WTC11 (cell line): ENCODE data around the gene MAU2. TPM values are rescaled to one million over a fixed set of nuclear protein-coding genes. Genes with fewer than 3 reads are reported as not detected.

Source experiments
- ATAC-seq: fragments of 200-7000 bp; cut with Tn5 transposase; 2 replicates; pipeline ENCODE4 v1.10.0; 2021; ENCODE audit warnings: mild to moderate bottlenecking, moderate library complexity
- CTCF ChIA-PET: fragments of 300-600 bp; sonication (Branson Sonifier 250); formaldehyde crosslinking; loops from one replicate; lab custom pipeline; 2021; ENCODE audit warnings: antibody characterized with exemption; lab: Charles Lee
- POLR2A ChIA-PET: fragments of 350-600 bp; sonication (Branson Sonifier 250); formaldehyde crosslinking; loops from one replicate; lab custom pipeline; 2021; ENCODE audit warnings: antibody characterized with exemption; lab: Charles Lee
- DNase-seq: peaks from one replicate; pipeline ENCODE4 v3.0.0; 2021; ENCODE audit warnings: low spot score
- H3K27ac Mint-ChIP-seq: 2 replicates; pipeline ENCODE4 v1.8.0; 2021; ENCODE audit warnings: mixed read lengths
- H3K27me3 Mint-ChIP-seq: 2 replicates; pipeline ENCODE4 v1.8.0; 2021; ENCODE audit warnings: low read depth, mild to moderate bottlenecking, moderate library complexity, mixed read lengths
- H3K36me3 Mint-ChIP-seq: 2 replicates; pipeline ENCODE4 v1.8.0; 2021; ENCODE audit warnings: mixed read lengths
- H3K4me1 Mint-ChIP-seq: 2 replicates; pipeline ENCODE4 v1.8.0; 2022; ENCODE audit warnings: mixed read lengths
- H3K4me3 Mint-ChIP-seq: 2 replicates; pipeline ENCODE4 v1.8.0; 2021; ENCODE audit warnings: mild to moderate bottlenecking, moderate library complexity, mixed read lengths
- H3K9me3 Mint-ChIP-seq: 2 replicates; pipeline ENCODE4 v1.8.0; 2021; ENCODE audit warnings: mixed read lengths
- GTF2I ChIP-seq: fragments of 250-450 bp; sonication (Bioruptor Pico); conservative IDR thresholded peaks from 2 replicates; pipeline ENCODE4 v1.4.0; 2021; ENCODE audit warnings: mild to moderate bottlenecking
- JUN ChIP-seq: sonication (generic); formaldehyde crosslinking; IDR thresholded peaks from 2 replicates; pipeline ENCODE4 v1.8.0; 2023; ENCODE audit warnings: mild to moderate bottlenecking, missing genetic modification reagents
- ZNF232 ChIP-seq: sonication (generic); formaldehyde crosslinking; IDR thresholded peaks from 2 replicates; pipeline ENCODE4 v1.8.0; 2022; ENCODE audit warnings: mild to moderate bottlenecking, missing genetic modification reagents
- ZNF396 ChIP-seq: fragments of 250-450 bp; sonication (Bioruptor Pico); IDR thresholded peaks from 2 replicates; pipeline ENCODE4 v1.8.0; 2021; ENCODE audit warnings: mild to moderate bottlenecking, moderate library complexity, borderline replicate concordance
- ZNF423 ChIP-seq: fragments of 250-450 bp; sonication (Bioruptor Pico); IDR thresholded peaks from 2 replicates; pipeline ENCODE4 v2.1.2; 2022; ENCODE audit warnings: mild to moderate bottlenecking, moderate library complexity
- total RNA-seq: library from RNA; stranded (reverse); gene quantifications from 3 replicates; pipeline ENCODE4 v1.2.3, GENCODE V29; 2021
- TF ChIP-seq, protein P1 (sequence below): sonication (generic); formaldehyde crosslinking; IDR thresholded peaks from 2 replicates; pipeline ENCODE4 v1.8.1; 2023; ENCODE audit warnings: mild to moderate bottlenecking, missing genetic modification reagents, moderate library complexity
- TF ChIP-seq, protein P2 (sequence below): fragments of 200-600 bp; IDR thresholded peaks from 2 replicates; pipeline ENCODE4 v1.8.0; 2022; ENCODE audit warnings: antibody characterized with exemption
- TF ChIP-seq, protein P3 (sequence below): sonication (generic); formaldehyde crosslinking; IDR thresholded peaks from 2 replicates; pipeline ENCODE4 v1.8.0; 2022; ENCODE audit warnings: mild to moderate bottlenecking, missing genetic modification reagents
- TF ChIP-seq, protein P4 (sequence below): sonication (generic); formaldehyde crosslinking; IDR thresholded peaks from 2 replicates; pipeline ENCODE4 v1.8.1; 2023; ENCODE audit warnings: mild to moderate bottlenecking, missing genetic modification reagents
- TF ChIP-seq, protein P5 (sequence below): sonication (generic); formaldehyde crosslinking; IDR thresholded peaks from 2 replicates; pipeline ENCODE4 v1.8.1; 2023; ENCODE audit warnings: mild to moderate bottlenecking, moderate library complexity, missing genetic modification reagents
- TF ChIP-seq, protein P6 (sequence below): sonication (generic); formaldehyde crosslinking; IDR thresholded peaks from 2 replicates; pipeline ENCODE4 v1.8.1; 2022; ENCODE audit warnings: low read depth, missing genetic modification reagents, borderline replicate concordance
- TF ChIP-seq, protein P7 (sequence below): fragments of 250-450 bp; sonication (Bioruptor Pico); IDR thresholded peaks from 2 replicates; pipeline ENCODE4 v2.1.2; 2022; ENCODE audit warnings: mild to moderate bottlenecking, moderate library complexity
- TF ChIP-seq, protein P8 (sequence below): sonication (generic); formaldehyde crosslinking; IDR thresholded peaks from 2 replicates; pipeline ENCODE4 v1.8.1; 2023; ENCODE audit warnings: mild to moderate bottlenecking, missing genetic modification reagents

MAU2 gene
- total RNA-seq, 1 experiment from 2014 or later, result 56.8 TPM

DNA sequence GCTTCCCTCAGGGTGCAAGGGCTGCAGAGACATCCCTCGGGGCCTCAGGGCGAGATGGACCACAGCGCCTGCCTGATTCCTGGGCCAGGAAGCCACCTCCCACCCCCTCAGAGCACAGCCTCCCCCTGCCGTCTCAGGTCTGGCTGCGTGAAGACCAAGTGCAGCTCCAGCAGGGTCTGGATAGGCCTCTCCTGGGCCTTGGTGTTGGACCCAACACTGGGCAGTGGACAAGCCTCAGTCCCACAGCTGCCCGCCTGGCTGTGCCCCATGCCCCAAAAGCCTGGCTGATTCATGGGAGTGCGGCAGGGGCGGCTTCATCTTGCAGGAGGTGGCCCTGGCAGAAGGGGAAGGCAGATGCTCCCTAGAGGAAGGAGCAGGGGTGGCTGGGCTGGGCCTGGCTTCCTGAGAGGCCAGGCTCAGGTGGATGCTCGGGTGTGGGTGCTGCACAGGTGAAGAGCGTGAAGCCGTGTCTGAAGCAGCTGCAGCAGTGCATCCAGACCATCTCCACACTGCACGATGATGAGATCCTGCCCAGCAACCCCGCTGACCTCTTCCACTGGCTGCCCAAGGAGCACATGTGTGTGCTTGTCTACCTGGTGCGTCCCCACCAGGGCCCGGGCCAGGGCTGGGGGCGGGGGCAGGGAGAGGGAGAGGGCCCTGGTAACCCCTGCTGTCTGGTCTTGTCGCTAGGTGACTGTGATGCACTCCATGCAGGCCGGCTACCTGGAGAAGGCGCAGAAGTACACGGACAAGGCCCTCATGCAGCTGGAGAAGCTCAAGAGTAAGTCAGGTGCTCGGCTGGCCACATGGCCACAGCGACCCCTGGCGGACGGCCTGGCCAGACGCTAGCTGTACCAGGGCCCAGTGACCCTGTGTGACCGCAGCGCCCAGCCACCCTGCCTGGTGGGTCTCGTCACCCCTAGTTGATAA is 21.7 kb downstream of the MAU2 start:
- H3K27me3 Mint-ChIP-seq, result no peaks in the 10 kb centered on the region
- DNase-seq (peak; percentile 78), ATAC-seq (peak; percentile 80)
- no peak overlapping the region for H3K4me3 Mint-ChIP-seq
- no peaks in the 10 kb centered on the region for H3K4me1 Mint-ChIP-seq
- POLR2A ChIA-PET, result no interaction called here
- TF ChIP-seq, protein P1, sequence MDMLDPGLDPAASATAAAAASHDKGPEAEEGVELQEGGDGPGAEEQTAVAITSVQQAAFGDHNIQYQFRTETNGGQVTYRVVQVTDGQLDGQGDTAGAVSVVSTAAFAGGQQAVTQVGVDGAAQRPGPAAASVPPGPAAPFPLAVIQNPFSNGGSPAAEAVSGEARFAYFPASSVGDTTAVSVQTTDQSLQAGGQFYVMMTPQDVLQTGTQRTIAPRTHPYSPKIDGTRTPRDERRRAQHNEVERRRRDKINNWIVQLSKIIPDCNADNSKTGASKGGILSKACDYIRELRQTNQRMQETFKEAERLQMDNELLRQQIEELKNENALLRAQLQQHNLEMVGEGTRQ, result peak; percentile 56
- TF ChIP-seq, protein P2, sequence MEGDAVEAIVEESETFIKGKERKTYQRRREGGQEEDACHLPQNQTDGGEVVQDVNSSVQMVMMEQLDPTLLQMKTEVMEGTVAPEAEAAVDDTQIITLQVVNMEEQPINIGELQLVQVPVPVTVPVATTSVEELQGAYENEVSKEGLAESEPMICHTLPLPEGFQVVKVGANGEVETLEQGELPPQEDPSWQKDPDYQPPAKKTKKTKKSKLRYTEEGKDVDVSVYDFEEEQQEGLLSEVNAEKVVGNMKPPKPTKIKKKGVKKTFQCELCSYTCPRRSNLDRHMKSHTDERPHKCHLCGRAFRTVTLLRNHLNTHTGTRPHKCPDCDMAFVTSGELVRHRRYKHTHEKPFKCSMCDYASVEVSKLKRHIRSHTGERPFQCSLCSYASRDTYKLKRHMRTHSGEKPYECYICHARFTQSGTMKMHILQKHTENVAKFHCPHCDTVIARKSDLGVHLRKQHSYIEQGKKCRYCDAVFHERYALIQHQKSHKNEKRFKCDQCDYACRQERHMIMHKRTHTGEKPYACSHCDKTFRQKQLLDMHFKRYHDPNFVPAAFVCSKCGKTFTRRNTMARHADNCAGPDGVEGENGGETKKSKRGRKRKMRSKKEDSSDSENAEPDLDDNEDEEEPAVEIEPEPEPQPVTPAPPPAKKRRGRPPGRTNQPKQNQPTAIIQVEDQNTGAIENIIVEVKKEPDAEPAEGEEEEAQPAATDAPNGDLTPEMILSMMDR, result peak; percentile 78
- TF ChIP-seq, protein P3, sequence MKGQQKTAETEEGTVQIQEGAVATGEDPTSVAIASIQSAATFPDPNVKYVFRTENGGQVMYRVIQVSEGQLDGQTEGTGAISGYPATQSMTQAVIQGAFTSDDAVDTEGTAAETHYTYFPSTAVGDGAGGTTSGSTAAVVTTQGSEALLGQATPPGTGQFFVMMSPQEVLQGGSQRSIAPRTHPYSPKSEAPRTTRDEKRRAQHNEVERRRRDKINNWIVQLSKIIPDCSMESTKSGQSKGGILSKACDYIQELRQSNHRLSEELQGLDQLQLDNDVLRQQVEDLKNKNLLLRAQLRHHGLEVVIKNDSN (CRISPR knock-in tag), result peak; percentile 55; the same call in 1 of the 2 replicates
- TF ChIP-seq ZNF396 (CRISPR knock-in tag), result no peak
- no peaks in the 10 kb centered on the region for H3K9me3 Mint-ChIP-seq
- CTCF ChIA-PET, result interaction anchor here (0.6 to 1.6 kb wide), 32 partner anchors 9 to 207 kb away, joined by 3 to 12 read pairs (median 4); partner anchors contain the start of genes BORCS8, GATAD2A, MAU2 and NDUFA13
- no peak overlapping the region for H3K27ac Mint-ChIP-seq
- peaks cover 48% of the 10 kb centered on the region for H3K36me3 Mint-ChIP-seq

DNA sequence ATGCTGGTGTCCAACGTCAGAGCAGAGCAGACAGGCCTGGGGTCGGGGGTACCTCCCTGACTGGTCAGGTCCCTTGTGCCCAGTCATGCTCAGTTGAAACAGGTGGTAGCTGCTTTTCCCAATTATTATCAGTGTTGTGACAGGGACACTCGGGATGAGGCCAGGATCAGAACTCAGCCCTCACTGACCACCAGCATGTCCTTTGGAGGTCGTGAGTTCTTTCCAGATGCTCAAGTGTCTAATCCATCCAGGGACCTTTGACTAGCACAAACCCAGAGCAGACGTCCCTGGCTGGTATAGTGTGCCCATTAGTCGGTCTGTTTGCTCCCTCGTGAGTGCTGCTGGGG is 22.4 kb downstream of the MAU2 start:
- ChIA-PET CTCF (interaction anchor here (0.7 to 1.6 kb wide), 23 partner anchors 10 to 208 kb away, joined by 3 to 12 read pairs (median 5); partner anchors contain the start of genes BORCS8, GATAD2A, RFXANK and TM6SF2), POLR2A (no interaction called here)
- no peaks in the 10 kb centered on the region for H3K27me3 Mint-ChIP-seq
- H3K9me3 Mint-ChIP-seq, result no peaks in the 10 kb centered on the region
- no peaks in the 10 kb centered on the region for H3K4me1 Mint-ChIP-seq
- no peak overlapping the region for H3K4me3 Mint-ChIP-seq
- ATAC-seq (no peak), DNase-seq (no peak)
- TF ChIP-seq, protein P1, result no peak
- no peak for TF ChIP-seq ZNF232
- TF ChIP-seq, protein P2, result 0 out of 2 replicates have a peak, but pooled peaks have one; percentile 6
- H3K27ac Mint-ChIP-seq, result no peak overlapping the region
- peaks cover 48% of the 10 kb centered on the region for H3K36me3 Mint-ChIP-seq

DNA sequence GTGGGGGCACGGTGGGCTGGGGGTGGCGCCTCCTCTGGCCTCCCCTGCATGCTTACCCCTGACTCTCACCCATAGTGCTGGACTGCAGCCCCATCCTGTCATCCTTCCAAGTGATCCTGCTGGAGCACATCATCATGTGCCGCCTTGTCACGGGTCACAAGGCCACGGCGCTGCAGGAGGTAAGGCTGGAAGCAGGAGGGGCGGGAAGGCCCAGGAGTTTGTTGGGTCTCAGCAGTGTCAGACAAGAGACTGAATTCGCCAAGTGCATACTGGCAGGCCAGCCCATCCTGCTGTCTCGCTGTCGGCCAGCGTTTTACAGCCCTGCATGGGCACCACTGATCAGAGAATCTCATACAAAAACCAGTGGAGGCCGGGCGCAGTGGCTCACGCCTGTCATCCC is 23.1 kb downstream of the MAU2 start:
- Mint-ChIP-seq H3K9me3 (no peaks in the 10 kb centered on the region), H3K4me1 (no peaks in the 10 kb centered on the region), H3K36me3 (peaks cover 41% of the 10 kb centered on the region), H3K4me3 (no peak overlapping the region), H3K27ac (no peak overlapping the region), H3K27me3 (no peaks in the 10 kb centered on the region)
- ATAC-seq (no peak), DNase-seq (no peak)
- ChIA-PET CTCF (interaction anchor here (1.4 to 1.5 kb wide), 2 partner anchors 9 to 34 kb away, joined by 4 to 5 read pairs; no protein-coding TSS in a partner anchor), POLR2A (no interaction called here)
- TF ChIP-seq, protein P4, sequence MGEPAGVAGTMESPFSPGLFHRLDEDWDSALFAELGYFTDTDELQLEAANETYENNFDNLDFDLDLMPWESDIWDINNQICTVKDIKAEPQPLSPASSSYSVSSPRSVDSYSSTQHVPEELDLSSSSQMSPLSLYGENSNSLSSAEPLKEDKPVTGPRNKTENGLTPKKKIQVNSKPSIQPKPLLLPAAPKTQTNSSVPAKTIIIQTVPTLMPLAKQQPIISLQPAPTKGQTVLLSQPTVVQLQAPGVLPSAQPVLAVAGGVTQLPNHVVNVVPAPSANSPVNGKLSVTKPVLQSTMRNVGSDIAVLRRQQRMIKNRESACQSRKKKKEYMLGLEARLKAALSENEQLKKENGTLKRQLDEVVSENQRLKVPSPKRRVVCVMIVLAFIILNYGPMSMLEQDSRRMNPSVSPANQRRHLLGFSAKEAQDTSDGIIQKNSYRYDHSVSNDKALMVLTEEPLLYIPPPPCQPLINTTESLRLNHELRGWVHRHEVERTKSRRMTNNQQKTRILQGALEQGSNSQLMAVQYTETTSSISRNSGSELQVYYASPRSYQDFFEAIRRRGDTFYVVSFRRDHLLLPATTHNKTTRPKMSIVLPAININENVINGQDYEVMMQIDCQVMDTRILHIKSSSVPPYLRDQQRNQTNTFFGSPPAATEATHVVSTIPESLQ (CRISPR knock-in tag), result no peak
- TF ChIP-seq GTF2I (CRISPR knock-in tag) (no peak), JUN (CRISPR knock-in tag) (no peak), ZNF423 (no peak)
- TF ChIP-seq, protein P5, sequence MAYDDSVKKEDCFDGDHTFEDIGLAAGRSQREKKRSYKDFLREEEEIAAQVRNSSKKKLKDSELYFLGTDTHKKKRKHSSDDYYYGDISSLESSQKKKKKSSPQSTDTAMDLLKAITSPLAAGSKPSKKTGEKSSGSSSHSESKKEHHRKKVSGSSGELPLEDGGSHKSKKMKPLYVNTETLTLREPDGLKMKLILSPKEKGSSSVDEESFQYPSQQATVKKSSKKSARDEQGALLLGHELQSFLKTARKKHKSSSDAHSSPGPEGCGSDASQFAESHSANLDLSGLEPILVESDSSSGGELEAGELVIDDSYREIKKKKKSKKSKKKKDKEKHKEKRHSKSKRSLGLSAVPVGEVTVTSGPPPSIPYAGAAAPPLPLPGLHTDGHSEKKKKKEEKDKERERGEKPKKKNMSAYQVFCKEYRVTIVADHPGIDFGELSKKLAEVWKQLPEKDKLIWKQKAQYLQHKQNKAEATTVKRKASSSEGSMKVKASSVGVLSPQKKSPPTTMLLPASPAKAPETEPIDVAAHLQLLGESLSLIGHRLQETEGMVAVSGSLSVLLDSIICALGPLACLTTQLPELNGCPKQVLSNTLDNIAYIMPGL, result no peak
- TF ChIP-seq, protein P6, sequence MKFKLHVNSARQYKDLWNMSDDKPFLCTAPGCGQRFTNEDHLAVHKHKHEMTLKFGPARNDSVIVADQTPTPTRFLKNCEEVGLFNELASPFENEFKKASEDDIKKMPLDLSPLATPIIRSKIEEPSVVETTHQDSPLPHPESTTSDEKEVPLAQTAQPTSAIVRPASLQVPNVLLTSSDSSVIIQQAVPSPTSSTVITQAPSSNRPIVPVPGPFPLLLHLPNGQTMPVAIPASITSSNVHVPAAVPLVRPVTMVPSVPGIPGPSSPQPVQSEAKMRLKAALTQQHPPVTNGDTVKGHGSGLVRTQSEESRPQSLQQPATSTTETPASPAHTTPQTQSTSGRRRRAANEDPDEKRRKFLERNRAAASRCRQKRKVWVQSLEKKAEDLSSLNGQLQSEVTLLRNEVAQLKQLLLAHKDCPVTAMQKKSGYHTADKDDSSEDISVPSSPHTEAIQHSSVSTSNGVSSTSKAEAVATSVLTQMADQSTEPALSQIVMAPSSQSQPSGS (CRISPR knock-in tag), result no peak
- TF ChIP-seq, protein P7, sequence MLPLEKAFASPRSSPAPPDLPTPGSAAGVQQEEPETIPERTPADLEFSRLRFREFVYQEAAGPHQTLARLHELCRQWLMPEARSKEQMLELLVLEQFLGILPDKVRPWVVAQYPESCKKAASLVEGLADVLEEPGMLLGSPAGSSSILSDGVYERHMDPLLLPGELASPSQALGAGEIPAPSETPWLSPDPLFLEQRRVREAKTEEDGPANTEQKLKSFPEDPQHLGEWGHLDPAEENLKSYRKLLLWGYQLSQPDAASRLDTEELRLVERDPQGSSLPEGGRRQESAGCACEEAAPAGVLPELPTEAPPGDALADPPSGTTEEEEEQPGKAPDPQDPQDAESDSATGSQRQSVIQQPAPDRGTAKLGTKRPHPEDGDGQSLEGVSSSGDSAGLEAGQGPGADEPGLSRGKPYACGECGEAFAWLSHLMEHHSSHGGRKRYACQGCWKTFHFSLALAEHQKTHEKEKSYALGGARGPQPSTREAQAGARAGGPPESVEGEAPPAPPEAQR (CRISPR knock-in tag), result no peak
- TF ChIP-seq, protein P8, sequence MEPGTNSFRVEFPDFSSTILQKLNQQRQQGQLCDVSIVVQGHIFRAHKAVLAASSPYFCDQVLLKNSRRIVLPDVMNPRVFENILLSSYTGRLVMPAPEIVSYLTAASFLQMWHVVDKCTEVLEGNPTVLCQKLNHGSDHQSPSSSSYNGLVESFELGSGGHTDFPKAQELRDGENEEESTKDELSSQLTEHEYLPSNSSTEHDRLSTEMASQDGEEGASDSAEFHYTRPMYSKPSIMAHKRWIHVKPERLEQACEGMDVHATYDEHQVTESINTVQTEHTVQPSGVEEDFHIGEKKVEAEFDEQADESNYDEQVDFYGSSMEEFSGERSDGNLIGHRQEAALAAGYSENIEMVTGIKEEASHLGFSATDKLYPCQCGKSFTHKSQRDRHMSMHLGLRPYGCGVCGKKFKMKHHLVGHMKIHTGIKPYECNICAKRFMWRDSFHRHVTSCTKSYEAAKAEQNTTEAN (CRISPR knock-in tag), result no peak
